Measurements from ENCODE around the gene PINLYP. TPM values are rescaled to one million over a fixed set of nuclear protein-coding genes. Genes with fewer than 3 reads are reported as not detected.

The PINLYP gene
- total RNA-seq = 10.1 TPM

GRCh38 chr19:43575156-43575950 lies at the start of gene PINLYP, which contains the start of gene XRCC1:
PINLYP (plus strand) TSS chr19:43575801; CDS start chr19:43577192, 1,391 bp downstream.
XRCC1 (minus strand) TSS chr19:43575527; CDS start chr19:43575458, 69 bp downstream.

GRCh38 chr19:43526884-43527859 lies 48.4 kb upstream of the PINLYP start, which contains the start of gene ETHE1:
ETHE1 (minus strand) TSS chr19:43527201; CDS start chr19:43527177, 24 bp downstream.

GRCh38 chr19:43532962-43533545 lies 42.5 kb upstream of the PINLYP start, which contains the start of gene ZNF575:
ZNF575 (plus strand) TSS chr19:43533188; CDS start chr19:43534423, 1,235 bp downstream.

GRCh38 chr19:43595999-43596841 lies 20.6 kb downstream of the PINLYP start, which contains the start of the genes IRGQ and ZNF576:
IRGQ (minus strand) TSS chr19:43596134; CDS start chr19:43595338, 796 bp downstream.
ZNF576 (plus strand) TSS chr19:43596595; CDS start chr19:43597109, 514 bp downstream.

GRCh38 chr19:43611788-43612187 lies 36.2 kb downstream of the PINLYP start, which contains the start of gene SRRM5:
SRRM5 (plus strand) TSS chr19:43612088; CDS start chr19:43612122, 34 bp downstream.

GRCh38 chr19:43619262-43620060 lies 43.9 kb downstream of the PINLYP start, which contains the start of gene ZNF428:
ZNF428 (minus strand) TSS chr19:43619629; CDS start chr19:43614304, 5,325 bp downstream.

Other genes with a start within 250 kb of the PINLYP start
- 4.5 TPM for gene CD177, start 222.1 kb upstream of the PINLYP start, total RNA-seq
- 0.55 TPM for gene TEX101, start 160.9 kb upstream of the PINLYP start, total RNA-seq
- gene LYPD3, start 110.2 kb upstream of the PINLYP start, total RNA-seq = 2.9 TPM
- gene PHLDB3, start 71.1 kb upstream of the PINLYP start, total RNA-seq = 16.4 TPM
- gene ETHE1, start 48.6 kb upstream of the PINLYP start, total RNA-seq = 24.4 TPM
- 1.0 TPM for gene ZNF575, start 42.6 kb upstream of the PINLYP start, total RNA-seq
- 32.4 TPM for gene XRCC1, start 274 bp upstream of the PINLYP start, total RNA-seq
- 55.9 TPM for gene IRGQ, start 20.3 kb downstream of the PINLYP start, total RNA-seq
- gene ZNF576, start 20.8 kb downstream of the PINLYP start, total RNA-seq = 16.3 TPM
- not detected for gene SRRM5, start 36.3 kb downstream of the PINLYP start, total RNA-seq
- gene ZNF428, start 43.8 kb downstream of the PINLYP start, total RNA-seq = 43.9 TPM
- 44.0 TPM for gene CADM4, start 64.0 kb downstream of the PINLYP start, total RNA-seq
- gene PLAUR, start 94.4 kb downstream of the PINLYP start, total RNA-seq = 9.2 TPM
- not detected for gene IRGC, start 140.3 kb downstream of the PINLYP start, total RNA-seq
- gene SMG9, start 179.2 kb downstream of the PINLYP start, total RNA-seq = 21.7 TPM
- gene KCNN4, start 205.2 kb downstream of the PINLYP start, total RNA-seq = 2.1 TPM
- gene LYPD5, start 226.6 kb downstream of the PINLYP start, total RNA-seq = 2.6 TPM